GM18867 (cell line): ENCODE results near the gene GCC2.
"Not testable (repeated sequence)": the region's sequence is repeated elsewhere in the genome, so short reads cannot be mapped to it uniquely, and the experiment has no call there.

ENCODE experiments used
- ATAC-seq: cut with Tn5 transposase; IDR thresholded peaks from one replicate; pipeline ENCODE4 v1.9.1; 2021; ENCODE audit warnings: mild to moderate bottlenecking, moderate library complexity; ENCODE audit not compliant: unreplicated experiment

The GCC2 gene

GRCh38 chr2:108448678-108449409 is at the start of gene GCC2:
Gene GCC2, plus strand, starts transcription at chr2:108449206. Its CDS starts 69 bp downstream, at chr2:108449275.
- peak; percentile 98 for ATAC-seq

- ATAC-seq, result no peak
Observed at GRCh38 chr2:108399479-108399878, 49.5 kb upstream of the GCC2 start.

GRCh38 chr2:108401800-108402199 is 47.2 kb upstream of the GCC2 start:
- ATAC-seq, result no peak

- ATAC-seq, result no peak
Observed at GRCh38 chr2:108403494-108403893, 45.5 kb upstream of the GCC2 start.

GRCh38 chr2:108404784-108405397 is 44.1 kb upstream of the GCC2 start:
- ATAC-seq, result no peak

- no peak for ATAC-seq
Observed at GRCh38 chr2:108407864-108408729, 40.9 kb upstream of the GCC2 start.

- no peak for ATAC-seq
Observed at GRCh38 chr2:108409768-108410167, 39.2 kb upstream of the GCC2 start.

GRCh38 chr2:108412995-108413710 is 35.9 kb upstream of the GCC2 start:
- ATAC-seq, result no peak

- no peak for ATAC-seq
Observed at GRCh38 chr2:108413711-108414095, 35.3 kb upstream of the GCC2 start.

GRCh38 chr2:108414256-108414876 is 34.6 kb upstream of the GCC2 start:
- no peak for ATAC-seq

- ATAC-seq, result no peak
Observed at GRCh38 chr2:108414945-108415344, 34.1 kb upstream of the GCC2 start.

- no peak for ATAC-seq
Observed at GRCh38 chr2:108417254-108417653, 31.8 kb upstream of the GCC2 start.

GRCh38 chr2:108418416-108418815 is 30.6 kb upstream of the GCC2 start:
- no peak for ATAC-seq

GRCh38 chr2:108423067-108423466 is 25.9 kb upstream of the GCC2 start:
- ATAC-seq, result no peak

- ATAC-seq, result no peak
Observed at GRCh38 chr2:108423502-108424251, 25.3 kb upstream of the GCC2 start.

- ATAC-seq, result no peak
Observed at GRCh38 chr2:108428286-108429009, 20.6 kb upstream of the GCC2 start.

- ATAC-seq, result not testable (repeated sequence)
Observed at GRCh38 chr2:108435578-108435977, 13.4 kb upstream of the GCC2 start.

GRCh38 chr2:108436976-108437375 is 12.0 kb upstream of the GCC2 start:
- ATAC-seq, result no peak

GRCh38 chr2:108441712-108442111 is 7.3 kb upstream of the GCC2 start:
- ATAC-seq, result no peak
